Measurements from ENCODE around the gene HSPA4L.

Gene HSPA4L

GRCh38 chr4:127782275-127783025, at the start of gene HSPA4L:
Gene HSPA4L, plus strand, starts transcription at chr4:127782322. Its CDS starts 229 bp downstream, at chr4:127782551.
- no peak for TF ChIP-seq SUZ12 (IDR thresholded peaks at IDR 0.05; ENCODE audit: extremely low read depth, insufficient read depth, insufficient read length)
- Histone ChIP-seq H3K27me3 (ENCODE audit: insufficient read depth, insufficient read length) (peaks cover 47% of the 10 kb centered on the region), H3K4me1 (ENCODE audit: insufficient read depth, insufficient read length) (no peaks in the 10 kb centered on the region), H3K36me3 (ENCODE audit: insufficient read depth, insufficient read length, low read length) (no peaks in the 10 kb centered on the region), H3K4me3 (ENCODE audit: insufficient read length, low read depth) (peak within 1 kb of the TSS; percentile 65), H3K9ac (ENCODE audit: insufficient read length, low read depth) (peak within 1 kb of the TSS; percentile 70), H3K9me3 (ENCODE audit: insufficient read depth, low read length) (0 out of 2 replicates have a peak, but pooled peaks cover 4% of the 10 kb centered on the region)
- DNase-seq (ENCODE audit: low read depth, low spot score): peak; percentile 18

DNA sequence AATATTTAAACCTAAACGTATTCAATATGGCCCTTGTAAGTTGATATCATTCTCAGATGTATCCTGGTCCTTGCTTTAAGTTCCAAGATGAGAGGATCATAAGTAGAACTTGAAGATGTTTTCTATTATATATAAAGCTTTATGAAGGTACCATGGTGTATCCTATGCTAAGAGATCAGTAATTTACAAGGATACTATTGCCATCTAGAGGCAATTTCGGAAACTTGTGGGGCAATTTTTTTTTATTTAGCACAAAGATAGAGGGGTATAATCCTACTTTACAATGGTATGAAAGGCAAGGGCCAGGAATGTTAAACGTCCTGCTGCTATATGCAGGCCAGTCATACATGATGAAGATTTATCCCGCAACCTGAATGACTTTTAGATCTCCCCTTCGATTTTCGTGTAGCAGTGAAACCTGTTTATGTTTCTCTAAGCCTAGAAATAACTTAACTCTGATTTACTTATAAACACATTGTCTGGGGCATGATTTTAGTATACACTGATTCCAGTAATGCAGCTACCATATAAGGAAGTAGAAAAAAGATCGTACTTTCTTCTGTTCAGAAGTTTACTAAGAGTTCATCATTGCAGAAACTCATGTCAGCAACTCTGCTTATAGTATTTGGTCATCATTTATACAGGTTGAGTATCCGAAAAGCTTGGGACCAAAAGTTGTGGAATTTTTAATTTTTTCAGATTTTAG, 49.3 kb upstream of the HSPA4L start:
- TF ChIP-seq SUZ12 (IDR thresholded peaks at IDR 0.05; ENCODE audit: extremely low read depth, insufficient read depth, insufficient read length) (no peak), YY1 (IDR thresholded peaks at IDR 0.05; ENCODE audit: insufficient read depth, insufficient read length) (no peak), ZNF274 (IDR thresholded peaks at IDR 0.05; ENCODE audit: low read depth, low read length) (no peak)
- H3K9ac ChIP-seq (ENCODE audit: insufficient read length, low read depth): no peak overlapping the region
- H3K9me3 ChIP-seq (ENCODE audit: insufficient read depth, low read length): no peaks in the 10 kb centered on the region
- peak; percentile 3 for DNase-seq (ENCODE audit: low read depth, low spot score)
- H3K36me3 ChIP-seq (ENCODE audit: insufficient read depth, insufficient read length, low read length): no peaks in the 10 kb centered on the region
- no peak overlapping the region for H3K4me3 ChIP-seq (ENCODE audit: insufficient read length, low read depth)
- no peaks in the 10 kb centered on the region for H3K27me3 ChIP-seq (ENCODE audit: insufficient read depth, insufficient read length)
- H3K4me1 ChIP-seq (ENCODE audit: insufficient read depth, insufficient read length): no peaks in the 10 kb centered on the region

DNA sequence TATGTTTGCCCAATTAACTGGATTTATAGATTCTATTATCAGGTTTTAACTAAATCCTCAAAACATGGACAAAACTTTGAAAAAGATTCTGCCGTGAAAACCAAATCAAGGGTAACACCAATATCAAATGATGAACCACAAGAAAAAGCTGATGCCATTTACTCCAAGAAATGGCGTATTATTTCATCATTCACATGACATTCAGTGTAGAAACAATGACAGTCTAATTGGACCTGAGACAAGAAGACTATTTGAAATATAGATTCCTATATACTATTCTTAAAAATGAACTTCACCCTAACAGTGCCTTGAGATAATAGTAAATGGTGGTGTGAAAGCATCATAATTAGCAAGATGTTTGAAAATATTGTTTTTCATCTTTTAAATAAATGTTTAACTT, 47.1 kb upstream of the HSPA4L start:
- Histone ChIP-seq H3K36me3 (ENCODE audit: insufficient read depth, insufficient read length, low read length) (no peaks in the 10 kb centered on the region), H3K9me3 (ENCODE audit: insufficient read depth, low read length) (no peaks in the 10 kb centered on the region), H3K4me3 (ENCODE audit: insufficient read length, low read depth) (no peak overlapping the region), H3K27me3 (ENCODE audit: insufficient read depth, insufficient read length) (no peaks in the 10 kb centered on the region), H3K9ac (ENCODE audit: insufficient read length, low read depth) (no peak overlapping the region), H3K4me1 (ENCODE audit: insufficient read depth, insufficient read length) (no peaks in the 10 kb centered on the region)
- no peak for DNase-seq (ENCODE audit: low read depth, low spot score)
- TF ChIP-seq SUZ12 (IDR thresholded peaks at IDR 0.05; ENCODE audit: extremely low read depth, insufficient read depth, insufficient read length) (no peak), YY1 (IDR thresholded peaks at IDR 0.05; ENCODE audit: insufficient read depth, insufficient read length) (no peak), ZNF274 (IDR thresholded peaks at IDR 0.05; ENCODE audit: low read depth, low read length) (no peak)

DNA sequence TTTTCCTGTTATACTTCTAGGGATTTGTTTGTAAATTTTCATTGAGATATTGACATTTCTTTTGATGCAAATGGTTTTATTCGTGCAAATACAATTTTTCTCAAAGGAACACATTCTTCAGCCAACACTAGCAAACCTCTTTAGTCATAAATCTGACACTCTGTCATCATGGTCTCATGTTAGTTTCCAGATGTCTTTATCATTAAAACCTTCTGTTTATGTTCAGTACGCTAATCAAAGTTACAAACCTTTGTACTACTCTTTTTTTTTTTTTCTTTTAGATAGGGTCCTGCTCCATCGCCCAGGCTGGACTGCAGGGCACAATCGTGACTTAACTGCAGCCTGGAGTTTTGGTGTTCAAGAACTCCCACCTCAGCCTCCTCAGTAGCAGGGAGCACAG, 44.8 kb upstream of the HSPA4L start:
- Histone ChIP-seq H3K36me3 (ENCODE audit: insufficient read depth, insufficient read length, low read length) (no peaks in the 10 kb centered on the region), H3K4me3 (ENCODE audit: insufficient read length, low read depth) (no peak overlapping the region), H3K9ac (ENCODE audit: insufficient read length, low read depth) (no peak overlapping the region), H3K9me3 (ENCODE audit: insufficient read depth, low read length) (peaks cover 16% of the 10 kb centered on the region), H3K4me1 (ENCODE audit: insufficient read depth, insufficient read length) (no peaks in the 10 kb centered on the region), H3K27me3 (ENCODE audit: insufficient read depth, insufficient read length) (no peaks in the 10 kb centered on the region)
- no peak for TF ChIP-seq SUZ12 (IDR thresholded peaks at IDR 0.05; ENCODE audit: extremely low read depth, insufficient read depth, insufficient read length)
- no peak for TF ChIP-seq YY1 (IDR thresholded peaks at IDR 0.05; ENCODE audit: insufficient read depth, insufficient read length)
- TF ChIP-seq ZNF274 (IDR thresholded peaks at IDR 0.05; ENCODE audit: low read depth, low read length): no peak
- DNase-seq (ENCODE audit: low read depth, low spot score): no peak

DNA sequence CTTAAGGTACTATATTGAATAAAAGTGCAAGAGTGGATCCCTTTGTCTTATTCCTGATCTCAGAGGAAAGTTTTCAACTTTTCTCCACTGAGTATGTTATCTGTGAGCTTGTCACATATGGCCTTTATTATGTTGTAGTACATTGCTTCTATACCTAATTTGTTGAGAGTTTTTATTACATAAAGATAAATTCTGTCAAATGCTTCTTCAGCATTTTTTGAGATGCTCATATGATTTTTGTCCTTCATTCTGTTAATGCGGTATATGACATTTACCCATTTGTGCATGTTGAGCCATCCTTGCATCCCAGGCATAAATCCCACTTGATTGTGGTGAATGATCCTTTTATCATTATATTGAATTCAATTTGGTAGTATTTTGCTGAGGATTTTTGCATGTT, 40.9 kb upstream of the HSPA4L start:
- no peaks in the 10 kb centered on the region for H3K27me3 ChIP-seq (ENCODE audit: insufficient read depth, insufficient read length)
- TF ChIP-seq SUZ12 (IDR thresholded peaks at IDR 0.05; ENCODE audit: extremely low read depth, insufficient read depth, insufficient read length) (no peak), YY1 (IDR thresholded peaks at IDR 0.05; ENCODE audit: insufficient read depth, insufficient read length) (no peak), ZNF274 (IDR thresholded peaks at IDR 0.05; ENCODE audit: low read depth, low read length) (no peak)
- no peaks in the 10 kb centered on the region for H3K36me3 ChIP-seq (ENCODE audit: insufficient read depth, insufficient read length, low read length)
- H3K9ac ChIP-seq (ENCODE audit: insufficient read length, low read depth): no peak overlapping the region
- H3K4me1 ChIP-seq (ENCODE audit: insufficient read depth, insufficient read length): no peaks in the 10 kb centered on the region
- H3K9me3 ChIP-seq (ENCODE audit: insufficient read depth, low read length): peaks cover 16% of the 10 kb centered on the region
- no peak for DNase-seq (ENCODE audit: low read depth, low spot score)
- no peak overlapping the region for H3K4me3 ChIP-seq (ENCODE audit: insufficient read length, low read depth)

DNA sequence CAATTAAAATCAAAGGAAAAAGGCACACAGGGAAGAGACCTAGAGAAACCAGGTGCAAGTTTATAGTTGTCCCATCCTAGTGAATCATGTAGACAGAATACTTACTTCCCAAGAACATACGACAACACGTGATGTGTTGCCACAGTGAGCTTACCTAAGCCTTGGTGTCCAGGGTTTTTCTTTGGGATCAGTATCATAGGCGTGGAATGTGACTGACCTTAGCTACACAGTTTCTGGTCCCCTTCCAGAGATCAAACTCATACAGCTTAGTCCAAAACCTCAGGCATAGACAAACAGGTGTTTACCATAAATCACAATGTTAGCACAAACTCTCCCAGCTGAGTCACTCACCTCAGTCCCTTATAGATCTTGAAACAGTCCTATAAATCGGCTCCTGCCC, 34.2 kb upstream of the HSPA4L start:
- H3K4me1 ChIP-seq (ENCODE audit: insufficient read depth, insufficient read length): no peaks in the 10 kb centered on the region
- no peak for TF ChIP-seq ZNF274 (IDR thresholded peaks at IDR 0.05; ENCODE audit: low read depth, low read length)
- TF ChIP-seq YY1 (IDR thresholded peaks at IDR 0.05; ENCODE audit: insufficient read depth, insufficient read length): no peak
- no peak for TF ChIP-seq SUZ12 (IDR thresholded peaks at IDR 0.05; ENCODE audit: extremely low read depth, insufficient read depth, insufficient read length)
- peaks cover 16% of the 10 kb centered on the region; the same call in 1 of the 2 replicates for H3K9me3 ChIP-seq (ENCODE audit: insufficient read depth, low read length)
- no peak overlapping the region for H3K9ac ChIP-seq (ENCODE audit: insufficient read length, low read depth)
- DNase-seq (ENCODE audit: low read depth, low spot score): no peak
- no peaks in the 10 kb centered on the region for H3K27me3 ChIP-seq (ENCODE audit: insufficient read depth, insufficient read length)
- no peaks in the 10 kb centered on the region for H3K36me3 ChIP-seq (ENCODE audit: insufficient read depth, insufficient read length, low read length)
- H3K4me3 ChIP-seq (ENCODE audit: insufficient read length, low read depth): no peak overlapping the region

DNA sequence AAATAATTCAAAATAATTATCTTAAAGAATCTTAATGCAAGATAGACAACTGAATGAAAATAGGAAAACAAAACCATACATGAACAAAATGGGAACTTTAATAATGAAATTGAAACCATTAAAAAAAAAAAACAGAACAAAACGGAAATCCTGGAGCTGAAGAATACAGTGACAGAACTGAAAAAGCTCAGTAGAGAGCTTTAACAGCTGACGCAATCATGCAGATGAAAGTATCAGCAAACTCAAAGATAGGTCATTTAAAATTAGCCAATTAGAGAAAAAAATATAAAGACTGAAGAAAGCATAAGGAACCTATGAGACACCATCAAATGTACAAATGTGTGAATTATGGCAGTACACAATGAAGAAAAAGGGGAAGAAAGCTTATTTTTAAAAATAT, 33.2 kb upstream of the HSPA4L start:
- Histone ChIP-seq H3K9ac (ENCODE audit: insufficient read length, low read depth) (no peak overlapping the region), H3K4me1 (ENCODE audit: insufficient read depth, insufficient read length) (no peaks in the 10 kb centered on the region)
- TF ChIP-seq SUZ12 (IDR thresholded peaks at IDR 0.05; ENCODE audit: extremely low read depth, insufficient read depth, insufficient read length) (no peak), YY1 (IDR thresholded peaks at IDR 0.05; ENCODE audit: insufficient read depth, insufficient read length) (no peak), ZNF274 (IDR thresholded peaks at IDR 0.05; ENCODE audit: low read depth, low read length) (no peak)

More for the DNA sequence above, 33.2 kb upstream of the HSPA4L start:
- Histone ChIP-seq H3K9me3 (ENCODE audit: insufficient read depth, low read length) (peaks cover 16% of the 10 kb centered on the region; the same call in 1 of the 2 replicates), H3K36me3 (ENCODE audit: insufficient read depth, insufficient read length, low read length) (no peaks in the 10 kb centered on the region), H3K27me3 (ENCODE audit: insufficient read depth, insufficient read length) (no peaks in the 10 kb centered on the region), H3K4me3 (ENCODE audit: insufficient read length, low read depth) (no peak overlapping the region)
- DNase-seq (ENCODE audit: low read depth, low spot score): no peak
